GM21529 (cell line): ENCODE results near the gene PPP1R8.
A peak's percentile ranks its signal among the peaks of the same experiment; 100 is the strongest.
"Not testable (repeated sequence)": the region's sequence is repeated elsewhere in the genome, so short reads cannot be mapped to it uniquely, and the experiment has no call there.

ENCODE experiments used
- ATAC-seq: cut with Tn5 transposase; IDR thresholded peaks from one replicate; pipeline ENCODE4 v1.9.1; 2021; ENCODE audit not compliant: unreplicated experiment

Gene PPP1R8

DNA sequence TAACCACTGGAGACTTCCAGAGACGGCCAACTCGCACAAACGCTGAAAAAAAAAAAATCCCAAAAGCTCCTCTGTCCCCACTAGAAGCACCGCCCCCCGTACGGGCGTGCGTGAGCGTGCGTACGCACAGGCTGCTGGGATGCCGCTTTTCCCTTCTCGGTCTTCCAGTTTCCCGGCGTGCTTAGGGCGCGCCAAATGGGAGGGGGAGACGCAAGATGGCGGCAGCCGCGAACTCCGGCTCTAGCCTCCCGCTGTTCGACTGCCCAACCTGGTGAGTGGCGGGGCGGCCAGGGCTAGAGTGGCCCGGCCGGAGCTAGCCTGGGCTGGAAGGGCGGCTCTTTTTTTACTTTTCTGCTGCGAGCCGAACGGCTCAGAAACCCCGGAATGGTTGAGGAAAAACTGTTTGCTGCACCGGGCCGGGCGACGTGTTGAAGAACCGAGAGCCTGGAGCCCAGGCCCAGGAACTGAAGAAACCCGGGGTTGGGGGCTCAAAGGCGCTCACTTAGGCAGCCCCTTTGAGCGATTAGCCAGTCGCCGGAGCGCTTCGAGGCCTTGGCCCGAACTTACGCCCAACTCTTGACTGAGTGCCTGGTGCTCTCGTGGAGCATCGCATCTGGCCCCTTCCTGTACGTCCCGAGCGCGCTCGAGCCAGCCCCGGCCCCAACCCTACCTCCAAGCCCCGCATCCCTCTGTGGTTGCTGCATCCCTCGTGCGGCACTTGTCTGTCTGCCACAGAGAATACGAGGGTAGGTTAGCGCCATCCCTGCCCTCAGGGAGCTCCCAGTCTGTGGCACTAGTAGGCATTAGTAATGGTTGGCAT, at the start of gene PPP1R8:
Gene PPP1R8 (plus strand): TSS at position 162 of the 820 bp plus-strand sequence. CDS start 54 bp downstream, at position 216.
- ATAC-seq, result peak; percentile 94

DNA sequence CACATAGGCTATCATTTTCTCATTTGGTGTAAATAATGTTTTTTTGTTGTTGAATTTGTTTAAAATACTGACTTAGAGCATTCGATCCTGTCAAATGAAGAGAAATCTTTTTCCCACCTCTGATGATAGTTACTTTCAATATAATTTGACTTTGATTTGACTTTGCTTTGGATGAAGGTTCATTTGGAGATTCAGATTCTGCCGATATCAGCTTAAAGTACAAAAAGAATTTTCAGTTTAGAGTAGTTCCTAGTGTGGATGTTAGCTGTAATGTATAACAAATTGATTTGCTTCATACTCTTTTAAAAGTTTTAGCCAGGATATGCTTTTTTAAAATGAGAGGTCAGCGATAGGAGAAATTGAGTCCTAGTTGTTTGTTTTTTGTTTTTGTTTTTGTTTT, 47.6 kb upstream of the PPP1R8 start:
- ATAC-seq, result no peak

DNA sequence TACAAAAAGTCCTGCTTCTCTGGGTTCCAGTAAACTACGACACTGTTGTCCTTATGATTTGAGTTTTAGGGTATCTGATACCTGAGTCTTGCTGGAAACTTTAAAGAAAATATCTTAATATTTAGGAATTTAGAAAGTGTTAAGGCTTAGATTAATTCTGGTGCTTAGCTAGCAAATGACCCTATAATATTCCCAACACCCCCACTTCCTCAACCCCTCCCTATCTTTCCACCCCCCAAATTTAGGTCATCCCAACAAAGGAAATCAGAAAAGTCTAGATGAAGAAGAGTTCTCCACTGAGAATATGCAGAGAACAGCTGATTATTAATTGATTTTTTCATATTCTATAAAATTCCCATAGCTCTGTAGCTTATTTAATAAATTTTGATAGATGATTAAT, 45.9 kb upstream of the PPP1R8 start:
- ATAC-seq, result no peak

DNA sequence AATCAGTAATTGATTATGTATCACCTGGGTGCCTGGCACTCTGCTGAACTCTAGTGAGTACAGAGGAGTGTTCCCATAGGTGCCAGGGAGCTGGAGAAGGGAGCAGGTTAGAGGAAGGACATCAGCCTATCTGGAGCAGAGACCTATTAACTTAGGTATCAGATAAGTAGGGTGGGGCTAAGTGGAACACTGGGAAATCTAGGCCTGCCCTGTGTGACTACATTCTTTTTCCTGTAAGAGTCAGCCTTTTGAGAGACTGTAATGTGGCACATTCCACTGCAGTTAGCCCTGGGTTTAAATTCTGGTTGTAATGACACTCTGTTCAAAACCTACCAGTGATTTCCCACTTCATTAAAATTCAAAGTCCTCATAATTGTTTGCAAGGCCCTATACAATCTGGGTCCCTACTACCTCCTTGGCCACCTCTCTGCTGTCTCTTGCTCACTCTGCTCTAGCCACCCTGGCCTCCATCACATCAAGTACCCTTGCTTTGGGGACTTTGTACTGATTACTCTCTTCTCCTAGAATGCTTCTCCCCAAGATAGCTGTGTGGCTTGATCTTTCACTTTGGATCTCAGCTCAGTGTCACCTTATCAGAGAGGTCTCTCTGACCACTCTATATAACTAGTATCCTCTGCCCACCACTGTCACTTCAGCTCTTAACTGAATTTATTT, 44.7 kb upstream of the PPP1R8 start:
- ATAC-seq, result no peak

DNA sequence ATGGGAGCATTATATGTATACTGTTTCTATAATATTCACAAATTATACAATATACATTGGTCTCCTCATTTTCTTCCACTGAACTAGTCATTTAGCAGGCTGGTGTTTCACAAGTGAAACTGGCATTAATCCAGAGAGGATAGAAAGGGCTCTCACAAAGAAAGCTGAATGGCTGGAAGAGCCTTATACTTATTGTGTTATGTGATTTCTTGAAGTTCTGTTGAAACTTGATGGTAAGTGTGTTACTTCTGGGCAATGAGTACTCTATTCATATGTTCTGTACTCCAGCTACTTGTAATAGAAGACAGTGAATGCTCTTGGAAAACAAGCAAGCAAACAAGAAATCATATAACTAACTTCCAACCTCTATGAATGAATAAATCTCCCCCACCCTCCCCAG, 42.7 kb upstream of the PPP1R8 start:
- no peak for ATAC-seq

DNA sequence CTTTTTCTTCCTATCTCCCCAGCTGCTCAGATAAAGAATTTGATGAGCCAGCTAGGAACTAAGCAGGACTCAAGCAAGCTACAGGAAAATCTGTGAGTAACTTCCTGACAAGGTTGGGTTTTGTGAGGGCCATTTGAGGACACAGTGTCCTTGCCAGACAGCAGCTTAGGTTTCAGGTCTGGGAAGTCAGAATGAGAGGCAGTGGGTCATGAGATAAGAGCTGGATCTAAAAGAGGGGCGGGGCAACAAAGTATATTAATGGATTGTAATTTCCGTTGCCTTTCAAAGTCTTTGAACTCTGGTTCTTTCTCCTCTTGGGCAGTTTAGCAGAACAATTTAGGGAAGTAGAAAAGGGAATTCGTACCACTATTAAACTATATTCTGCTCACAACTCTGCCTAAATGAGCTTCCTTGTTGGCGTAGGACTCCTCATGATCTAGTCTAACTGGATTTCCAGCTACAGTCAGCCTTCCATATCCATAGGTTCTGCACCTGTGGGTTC, 41.0 kb upstream of the PPP1R8 start:
- ATAC-seq, result no peak

DNA sequence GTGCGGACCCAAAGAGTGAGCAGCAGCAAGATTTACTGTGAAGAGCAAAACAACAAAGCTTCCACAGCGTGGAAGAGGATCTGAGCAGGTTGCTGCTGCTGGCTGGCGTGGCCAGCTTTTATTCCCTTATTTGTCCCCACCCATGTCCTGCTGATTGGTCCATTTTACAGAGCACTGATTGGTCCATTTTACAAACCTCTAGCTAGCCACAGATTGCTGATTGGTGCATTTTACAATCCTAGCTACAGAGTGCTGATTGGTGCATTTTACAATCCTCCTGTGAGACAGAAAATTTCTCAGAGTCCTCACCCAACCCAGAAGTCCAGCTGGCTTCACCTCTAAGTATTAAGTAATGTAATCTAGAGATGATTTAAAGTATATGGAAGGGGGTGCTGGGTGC, 40.3 kb upstream of the PPP1R8 start:
- ATAC-seq, result not testable (repeated sequence)

DNA sequence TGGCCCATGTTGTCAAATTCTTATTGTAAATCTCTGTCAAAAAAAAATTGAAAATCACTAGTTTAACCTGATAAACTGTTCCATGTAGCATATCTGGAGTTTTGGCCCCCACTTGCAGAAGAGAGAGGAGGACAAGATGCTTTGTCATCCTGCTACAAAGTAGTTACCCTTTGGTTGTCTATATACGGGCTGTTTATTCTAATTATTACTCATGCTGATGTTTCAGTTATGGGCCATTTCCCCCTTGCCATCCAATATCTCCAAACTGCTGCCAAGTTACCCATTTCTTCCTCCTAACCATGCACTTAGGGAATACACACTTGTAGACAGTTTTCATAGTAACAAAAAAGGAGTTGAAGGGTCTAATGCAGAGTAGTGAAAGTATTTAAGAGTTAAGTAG, 35.0 kb upstream of the PPP1R8 start:
- no peak for ATAC-seq

DNA sequence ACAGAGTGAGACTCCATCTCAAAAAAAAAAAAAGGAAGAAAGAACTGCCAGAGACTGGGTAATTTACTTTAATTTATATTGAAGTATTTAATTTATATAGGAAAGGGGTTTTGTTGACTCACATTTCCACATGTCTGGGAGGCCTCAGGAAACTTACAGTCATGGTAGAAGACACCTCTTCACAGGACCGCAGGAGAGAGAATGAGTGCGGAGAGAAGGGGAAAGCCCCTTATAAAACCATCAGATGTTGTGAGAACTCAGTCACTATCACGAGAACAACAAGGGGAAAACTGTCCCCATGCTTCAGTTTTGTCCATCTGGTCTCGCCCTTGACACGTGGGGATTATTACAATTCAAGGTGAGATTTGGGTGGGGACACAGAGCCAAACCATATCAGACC, 25.8 kb upstream of the PPP1R8 start:
- ATAC-seq, result no peak

DNA sequence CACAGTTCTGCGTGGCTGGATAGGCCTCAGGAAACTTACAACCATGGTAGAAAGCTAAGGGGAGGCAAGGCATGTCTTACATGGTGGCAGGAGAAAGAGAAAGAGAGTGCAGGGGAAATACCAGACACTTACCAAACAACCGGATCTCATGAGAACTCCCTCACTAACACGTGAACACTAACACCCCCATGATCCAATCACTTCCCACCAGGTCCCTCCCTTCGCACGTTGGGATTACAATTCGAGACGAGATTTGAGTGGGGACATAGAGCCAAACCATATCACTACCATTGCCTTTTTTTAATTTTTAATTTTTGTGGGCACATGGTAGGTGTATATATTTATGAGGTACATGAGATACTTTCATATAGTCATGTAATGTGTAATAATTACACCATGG, 23.8 kb upstream of the PPP1R8 start:
- no peak for ATAC-seq

DNA sequence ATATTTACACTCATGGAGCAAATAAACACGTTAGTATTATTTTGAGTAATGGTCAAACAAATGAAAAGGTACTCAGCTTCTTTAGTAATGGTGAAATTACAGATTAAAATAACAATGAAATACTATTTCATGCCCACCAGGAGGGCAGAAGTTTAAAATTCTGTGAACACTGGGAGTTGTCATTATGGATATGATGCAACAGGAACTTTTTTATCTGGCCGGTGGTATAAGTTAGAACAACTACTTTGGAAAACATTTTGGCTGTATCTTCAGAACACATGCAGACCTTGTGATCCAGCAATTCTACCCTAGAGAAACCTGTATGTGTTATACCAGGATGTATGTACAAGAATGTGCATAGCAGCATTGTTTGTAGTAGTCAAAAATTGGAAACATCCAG, 23.2 kb upstream of the PPP1R8 start:
- ATAC-seq, result no peak

DNA sequence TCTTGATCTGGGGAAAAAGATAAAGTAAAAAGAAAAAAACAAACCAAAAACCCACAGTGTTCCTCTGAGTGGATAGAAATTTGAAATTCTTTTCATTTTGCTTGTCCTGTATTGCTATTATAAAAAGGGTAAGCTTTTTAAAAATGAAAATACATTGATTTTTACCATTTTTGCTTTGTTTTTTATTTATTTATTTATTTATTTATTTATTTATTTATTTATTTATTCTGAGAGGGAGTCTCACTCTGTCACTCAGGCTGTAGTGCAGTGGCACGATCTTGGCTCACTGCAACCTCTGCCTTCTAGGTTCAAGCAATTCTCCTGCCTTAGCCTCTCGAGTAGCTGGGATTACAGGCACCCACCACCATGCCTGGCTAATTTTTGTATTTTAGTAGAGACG, 22.5 kb upstream of the PPP1R8 start:
- not testable (repeated sequence) for ATAC-seq

DNA sequence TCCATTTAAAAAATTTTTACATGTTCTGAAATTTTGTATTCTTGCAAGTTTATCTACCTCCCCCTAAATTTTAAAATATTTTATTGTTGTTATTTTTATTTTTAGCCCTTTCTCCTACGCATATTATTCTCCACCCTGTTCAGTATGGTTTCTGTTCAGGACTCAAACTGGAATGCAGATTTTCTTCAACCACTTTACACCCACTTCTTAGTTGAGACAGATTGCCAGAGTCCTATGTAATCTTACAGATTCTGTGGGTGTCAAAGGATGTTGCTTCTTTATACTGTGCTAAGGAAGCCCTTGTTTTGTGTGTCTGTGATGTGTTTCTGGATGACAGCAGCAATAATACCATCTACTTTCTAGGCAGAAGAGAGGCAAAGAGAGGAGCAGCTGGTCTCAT, 20.7 kb upstream of the PPP1R8 start:
- no peak for ATAC-seq

DNA sequence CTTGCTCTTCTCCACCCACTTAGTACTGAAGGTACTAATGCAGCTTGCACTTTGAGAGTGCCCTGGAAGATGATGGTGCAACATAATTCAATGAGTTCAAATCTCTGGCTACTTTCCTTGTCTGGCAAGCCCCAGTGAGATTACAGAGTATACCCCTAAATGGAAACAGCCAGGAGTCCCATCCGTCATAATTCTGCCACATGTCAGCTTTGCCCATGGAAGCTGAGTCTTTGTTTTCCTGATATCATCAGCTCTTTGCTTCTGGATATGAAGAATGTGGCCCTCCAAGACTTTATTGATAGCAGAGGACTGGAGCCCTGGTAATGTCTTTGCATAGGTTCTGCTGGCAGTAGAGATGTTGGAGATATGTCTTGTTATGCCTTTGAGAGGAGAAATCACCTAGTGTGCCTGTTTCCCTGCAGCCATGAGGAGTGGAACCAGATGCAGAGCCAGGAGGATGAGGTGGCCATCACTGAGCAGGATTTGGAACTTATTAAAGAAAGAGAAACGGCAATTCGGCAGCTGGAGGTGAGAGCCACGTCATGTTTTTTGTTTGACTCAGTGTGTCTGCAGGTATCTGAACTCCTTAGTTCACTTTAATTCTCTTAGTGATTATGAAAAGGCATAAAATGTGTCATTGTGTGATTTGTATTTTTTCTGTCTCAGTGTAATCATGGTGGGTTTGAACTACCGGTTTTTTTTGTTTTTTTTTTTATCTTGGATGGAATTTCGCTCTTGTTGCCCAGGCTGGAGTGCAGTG, 18.7 kb upstream of the PPP1R8 start:
- ATAC-seq, result no peak

DNA sequence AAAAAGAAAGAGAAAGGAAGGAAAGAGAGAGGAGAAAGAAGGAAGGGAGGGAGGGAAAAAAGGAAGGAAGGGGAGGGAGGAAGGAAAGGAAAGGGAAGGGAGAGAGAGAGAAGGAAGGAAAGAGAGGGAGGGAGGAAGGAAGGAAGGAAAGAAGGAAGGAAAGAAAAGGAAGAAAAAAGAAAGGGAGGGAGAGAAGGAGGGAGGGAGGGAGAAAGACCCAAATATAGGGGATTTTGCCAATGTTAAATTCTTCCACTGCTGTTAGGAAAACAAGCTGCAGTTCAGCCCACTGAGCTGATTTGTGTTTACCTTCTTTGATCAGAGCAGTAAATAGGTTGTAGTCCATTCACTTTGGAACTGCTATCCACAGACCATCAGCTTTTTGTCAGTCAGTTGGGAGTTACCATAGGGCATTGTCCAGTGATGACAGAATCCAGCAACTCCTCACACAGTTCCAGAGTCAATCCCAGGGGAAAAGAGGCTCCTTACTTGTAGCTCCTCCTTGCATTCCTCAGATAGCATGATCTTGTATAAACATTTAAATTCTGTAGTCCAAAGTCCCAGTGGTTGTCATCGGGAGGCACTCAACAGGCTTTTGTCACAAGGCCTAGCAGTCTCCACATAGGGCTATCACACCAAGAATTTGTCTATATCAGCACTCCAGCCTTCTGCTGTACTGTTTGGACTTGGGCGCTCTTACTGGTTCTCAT, 13.5 kb upstream of the PPP1R8 start:
- ATAC-seq, result no peak

DNA sequence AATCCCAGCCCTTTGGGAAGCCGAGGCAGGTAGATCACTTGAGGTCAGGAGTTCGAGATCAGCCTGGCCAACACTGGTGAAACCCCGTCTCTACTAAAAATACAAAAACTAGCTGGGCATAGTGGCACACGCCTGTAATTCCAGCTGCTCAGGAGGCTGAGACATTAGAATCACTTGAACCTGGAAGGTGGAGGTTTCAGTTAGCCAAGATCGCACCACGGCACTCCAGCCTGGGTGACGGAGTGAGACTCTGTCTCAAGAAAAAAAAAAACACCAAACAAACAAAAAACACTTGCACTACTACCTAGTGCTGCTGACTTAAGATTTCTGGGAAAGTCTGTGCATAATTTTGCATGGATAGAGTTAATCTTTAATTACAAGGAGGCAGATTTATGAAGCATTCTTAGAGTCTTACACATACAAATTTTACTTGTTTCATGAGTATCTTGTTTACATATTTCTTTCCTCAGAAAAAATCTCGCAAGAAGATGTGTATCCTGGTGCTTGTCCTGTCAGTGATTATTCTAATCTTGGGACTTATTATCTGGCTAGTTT, 8.7 kb upstream of the PPP1R8 start:
- no peak for ATAC-seq

DNA sequence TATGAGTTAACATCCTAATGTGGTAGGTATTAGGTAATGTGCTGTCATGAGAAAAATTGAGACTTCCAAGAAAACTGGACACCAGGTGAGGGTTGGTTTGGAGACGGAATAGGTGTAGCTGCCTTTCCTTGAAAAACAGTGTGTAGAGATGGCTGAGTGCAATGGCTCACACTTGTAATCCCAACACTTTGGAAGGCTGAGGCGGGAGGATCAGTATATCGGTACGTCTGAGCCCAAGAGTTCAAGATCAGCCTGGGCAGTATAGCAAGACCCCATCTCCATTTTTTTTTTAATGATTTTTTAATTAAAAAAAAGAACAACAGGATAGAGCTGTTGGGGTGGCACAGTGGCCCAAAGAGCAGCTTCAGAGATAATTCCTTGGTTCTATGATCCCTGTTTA, 6.8 kb upstream of the PPP1R8 start:
- ATAC-seq, result no peak

DNA sequence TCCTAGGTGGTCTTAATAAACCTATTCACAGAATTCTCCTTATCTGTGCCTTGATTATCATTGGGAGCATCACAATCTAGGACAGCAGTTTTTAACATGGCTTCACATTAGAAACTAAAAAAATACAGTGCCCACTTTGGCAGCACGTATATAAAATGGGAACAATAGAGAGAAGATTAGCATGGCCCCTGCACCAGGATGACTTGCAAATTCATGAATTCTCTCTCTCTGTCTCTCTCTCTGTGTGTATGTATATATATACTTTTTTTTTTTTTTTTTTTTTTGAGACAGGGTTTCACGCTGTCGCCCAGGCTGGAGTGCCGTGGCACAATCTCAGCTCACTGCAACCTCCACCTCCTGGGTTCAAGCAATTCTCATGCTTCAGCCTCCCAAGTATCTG, 6.2 kb upstream of the PPP1R8 start:
- ATAC-seq, result no peak

DNA sequence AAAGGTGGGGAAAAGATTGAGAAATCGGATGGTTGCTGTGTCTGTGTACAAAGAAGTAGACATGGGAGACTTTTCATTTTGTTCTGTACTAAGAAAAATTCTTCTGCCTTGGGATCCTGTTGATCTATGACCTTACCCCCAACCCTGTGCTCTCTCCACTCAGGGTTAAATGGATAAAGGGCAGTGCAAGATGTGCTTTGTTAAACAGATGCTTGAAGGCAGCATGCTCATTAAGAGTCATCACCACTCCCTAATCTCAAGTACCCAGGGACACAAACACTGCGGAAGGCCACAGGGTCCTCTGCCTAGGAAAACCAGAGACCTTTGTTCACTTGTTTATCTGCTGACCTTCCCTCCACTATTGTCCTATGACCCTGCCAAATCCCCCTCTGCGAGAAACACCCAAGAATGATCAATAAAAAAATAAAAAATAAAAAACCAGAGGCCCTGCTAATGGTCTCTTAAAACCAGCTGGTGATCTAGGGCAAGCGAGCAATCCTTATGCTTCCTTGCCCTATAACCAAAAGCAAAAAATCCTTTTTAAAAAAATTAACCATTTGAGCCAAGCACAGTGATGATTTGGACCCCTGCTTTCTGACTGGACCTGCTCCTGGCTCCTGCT, 1.1 kb upstream of the PPP1R8 start:
- ATAC-seq, result not testable (repeated sequence)
